GM19193 (cell line): ENCODE results near the gene PRKCA.

ENCODE experiments used
- POLR2A ChIP-seq: IDR thresholded peaks from 4 replicates; pipeline ENCODE4 v1.6.1; 2011; ENCODE audit not compliant: insufficient read depth, insufficient read length; ENCODE audit errors: extremely low read depth

The PRKCA gene

DNA sequence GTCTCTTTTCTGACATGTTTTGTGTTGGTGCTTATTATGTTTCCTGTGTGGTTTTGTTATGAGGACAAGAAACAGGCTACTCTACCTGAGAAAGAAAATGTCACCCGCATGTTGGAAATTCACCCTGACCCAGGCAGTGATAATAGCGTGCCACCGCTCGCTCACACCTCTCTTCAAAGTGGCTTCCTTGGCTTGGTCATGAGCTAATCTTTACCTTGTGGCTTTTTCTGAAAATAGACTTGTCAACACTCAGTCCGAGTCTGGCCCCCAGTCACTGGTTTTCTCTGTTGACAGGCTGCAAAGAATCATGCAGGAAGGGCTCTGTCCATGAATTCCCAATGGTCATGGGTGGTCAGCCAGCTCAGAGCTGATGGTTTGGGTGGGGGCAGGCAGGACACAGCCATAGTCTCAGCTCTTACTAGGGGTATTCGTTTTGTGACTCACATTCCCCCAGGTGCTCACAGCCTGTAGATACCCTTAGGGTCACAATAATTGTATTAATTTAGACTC, 411.2 kb downstream of the PRKCA start:
- TF ChIP-seq POLR2A, result no peak

DNA sequence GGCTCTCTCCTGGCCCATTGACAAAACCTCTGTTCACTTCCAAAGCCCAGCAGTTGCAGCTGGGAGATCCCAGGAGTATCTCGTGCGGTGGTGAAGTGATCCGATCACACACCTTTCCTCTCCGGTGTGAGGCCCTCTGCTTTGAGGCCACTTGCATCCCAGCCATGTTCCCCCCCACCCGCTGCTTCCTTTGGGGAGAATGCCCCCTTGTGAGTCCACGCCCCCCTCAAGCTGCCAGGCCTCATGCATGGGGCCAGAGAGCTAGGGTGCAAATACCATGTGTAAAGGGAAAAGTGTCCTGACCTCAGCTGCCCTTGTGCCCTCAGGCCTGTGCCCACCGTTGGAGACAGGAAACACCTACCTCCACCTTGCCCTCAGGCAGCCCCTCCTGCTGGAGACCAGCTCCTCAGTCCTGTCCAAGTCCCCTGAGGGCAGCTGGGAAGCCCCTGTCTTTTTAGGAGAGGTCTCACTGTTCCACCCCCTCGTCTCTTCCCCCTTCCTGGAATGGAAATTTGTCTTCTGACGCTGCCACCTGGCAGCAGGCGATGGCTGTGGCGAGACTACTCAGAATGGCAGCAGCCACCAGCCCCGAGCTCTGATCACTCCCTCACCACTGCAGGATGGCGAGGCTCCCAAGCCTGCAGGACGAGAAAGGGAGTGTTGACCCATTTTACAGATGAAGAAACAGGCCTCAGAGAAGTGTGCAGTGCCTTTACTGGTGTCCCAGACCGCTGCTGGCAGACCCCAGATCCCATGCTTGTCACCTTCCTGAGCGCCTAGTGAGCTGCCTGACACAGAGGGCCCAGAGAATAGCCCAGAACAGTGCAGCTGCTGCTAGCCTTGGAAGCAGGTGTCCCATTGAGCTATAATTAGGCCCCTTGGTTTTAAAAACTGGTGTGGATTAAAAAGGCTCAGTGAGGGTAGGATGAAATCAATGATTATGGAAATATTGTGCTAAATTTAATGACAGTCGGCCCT, 411.9 kb downstream of the PRKCA start:
- TF ChIP-seq POLR2A, result no peak

DNA sequence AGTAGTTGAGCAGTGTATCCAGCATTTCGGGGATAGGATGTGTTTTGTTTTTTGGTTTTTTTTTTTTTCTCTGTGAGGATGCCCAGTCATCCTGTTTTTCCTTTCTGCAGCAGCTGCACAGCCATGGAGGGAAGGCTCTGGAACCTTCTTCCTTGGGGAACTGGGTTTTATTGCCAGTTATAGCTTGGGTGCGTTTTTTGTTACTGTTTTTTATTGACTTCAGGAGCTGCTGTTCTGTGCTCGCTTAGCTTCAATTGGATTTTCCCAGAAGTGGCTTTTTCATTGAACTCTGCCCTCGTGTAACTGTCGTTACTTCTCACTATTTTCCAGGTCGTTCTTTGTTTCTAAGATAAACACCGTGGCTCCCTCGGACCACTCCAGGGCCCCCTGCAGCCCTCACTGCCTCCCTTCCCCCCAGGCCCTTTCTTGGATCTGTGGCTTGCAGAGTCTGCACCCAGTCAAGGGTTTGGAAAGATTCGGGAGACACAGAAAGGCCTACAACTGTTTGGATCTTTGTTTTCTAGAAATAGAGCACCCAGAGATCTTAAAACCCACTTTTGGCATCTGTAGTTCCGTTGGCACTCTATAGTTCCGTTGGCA, 412.8 kb downstream of the PRKCA start:
- no peak for TF ChIP-seq POLR2A

DNA sequence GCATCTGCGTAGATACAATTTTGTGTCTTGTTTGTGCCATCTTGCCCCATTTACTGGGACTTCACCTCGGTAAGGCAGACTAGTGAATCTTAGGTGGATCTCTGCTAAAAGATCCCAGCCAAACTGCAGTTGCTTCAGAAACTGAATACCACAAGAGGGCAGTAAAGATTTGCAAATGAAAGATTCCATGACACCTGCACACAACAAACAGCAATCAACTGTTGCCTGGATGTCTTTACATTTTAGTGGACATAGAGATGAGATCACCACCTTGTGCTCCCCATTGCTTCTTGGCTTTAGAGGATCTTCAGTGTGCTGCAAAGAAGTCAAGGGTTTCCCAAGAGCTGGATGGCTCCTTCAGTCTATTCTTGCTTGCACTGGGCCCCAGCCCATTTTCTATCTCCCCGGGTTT, 413.3 kb downstream of the PRKCA start:
- no peak for TF ChIP-seq POLR2A

DNA sequence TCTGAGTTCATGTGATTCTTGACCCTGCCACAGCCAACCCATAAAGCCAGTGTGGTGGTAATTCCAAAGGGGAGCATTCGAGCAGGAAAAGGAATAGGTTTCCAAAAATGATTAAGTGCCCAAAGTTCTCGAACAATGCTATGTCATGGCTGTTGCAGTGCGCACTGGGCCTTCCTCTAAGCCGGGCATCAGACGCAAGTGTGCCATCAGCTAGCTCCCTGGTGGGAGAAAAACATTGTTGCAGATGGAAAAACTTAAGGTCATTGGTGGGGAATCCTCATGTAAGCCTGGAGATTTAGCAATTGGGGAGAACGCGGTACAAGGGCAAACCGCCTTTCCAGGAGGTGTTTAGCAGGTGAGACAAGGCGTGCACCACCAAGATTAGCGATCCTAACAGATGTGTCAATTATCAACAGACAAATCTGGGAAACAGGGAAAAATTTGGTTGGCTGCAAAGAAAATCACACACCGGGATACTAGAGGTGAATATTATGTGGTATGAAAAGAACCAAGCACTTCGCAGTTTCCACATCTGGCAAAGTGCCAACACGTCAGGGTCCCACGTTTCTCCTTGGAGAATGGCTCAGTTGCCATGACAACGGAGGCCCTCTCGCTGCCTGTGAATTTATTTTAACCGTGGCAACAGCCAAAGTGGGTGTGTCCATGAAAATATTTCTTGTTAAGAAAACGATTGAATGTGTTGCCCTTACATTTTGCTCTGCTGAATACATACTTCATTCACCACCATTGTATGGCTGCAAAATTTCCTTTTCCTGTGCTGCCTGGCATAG, 414.0 kb downstream of the PRKCA start:
- TF ChIP-seq POLR2A, result no peak

DNA sequence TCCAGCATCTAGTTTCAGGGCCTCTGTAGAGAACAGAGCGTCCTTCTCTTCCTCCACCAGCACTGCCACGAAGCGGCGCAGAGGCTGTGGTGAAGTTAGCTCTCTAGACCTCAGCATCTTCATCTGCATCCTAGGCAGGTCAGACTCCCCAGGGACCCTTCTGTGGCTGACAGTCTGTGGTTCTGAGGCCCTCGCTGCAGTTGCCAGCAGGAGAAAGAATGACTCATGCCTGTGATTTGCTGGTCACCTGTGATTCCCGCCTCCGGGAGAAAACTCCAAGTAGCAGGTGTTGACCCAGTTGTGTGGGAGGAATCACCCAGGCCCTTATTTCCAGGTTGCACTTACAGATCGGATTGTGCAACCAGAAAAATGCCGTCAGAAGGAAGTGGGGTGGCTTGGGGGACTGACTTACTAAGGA, 415.2 kb downstream of the PRKCA start:
- no peak for TF ChIP-seq POLR2A

DNA sequence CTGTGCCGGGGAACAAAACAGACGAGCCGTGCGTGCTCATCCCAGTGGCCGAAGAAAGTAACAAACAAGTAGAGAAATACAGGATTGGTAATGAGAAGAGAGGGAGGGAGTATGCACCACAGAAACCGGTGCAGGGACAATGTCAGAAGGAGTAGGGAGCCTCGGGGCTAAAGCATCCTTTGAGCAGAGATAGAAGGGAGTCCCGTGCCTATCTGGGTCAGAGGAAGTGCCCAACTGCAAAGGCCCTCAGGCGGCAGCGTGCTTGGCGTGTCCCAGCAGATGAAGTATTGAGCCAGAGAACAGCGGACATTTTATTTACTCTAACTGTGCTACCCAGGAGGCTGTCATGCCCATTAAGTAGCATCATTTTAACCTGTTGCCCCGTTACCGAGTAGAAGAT, 417.6 kb downstream of the PRKCA start:
- TF ChIP-seq POLR2A, result no peak

DNA sequence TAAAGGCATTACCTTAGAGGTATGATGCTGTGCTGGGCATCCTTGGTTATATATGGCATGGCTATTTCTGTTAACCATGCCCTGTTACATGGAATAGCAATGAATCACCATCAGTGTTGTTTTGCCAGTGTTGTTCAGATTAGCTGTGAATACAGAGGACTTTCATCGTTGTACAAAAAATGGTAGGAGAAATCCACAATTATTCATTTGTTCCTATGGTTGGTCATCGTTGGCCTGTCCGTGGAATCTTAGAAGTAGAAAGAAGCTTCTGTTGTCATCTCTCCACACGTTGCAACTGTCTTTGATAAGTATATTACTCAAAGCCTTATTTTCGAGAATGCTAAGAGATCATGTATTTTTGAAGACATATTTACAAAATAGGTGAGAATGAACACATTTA, 418.2 kb downstream of the PRKCA start:
- no peak for TF ChIP-seq POLR2A

DNA sequence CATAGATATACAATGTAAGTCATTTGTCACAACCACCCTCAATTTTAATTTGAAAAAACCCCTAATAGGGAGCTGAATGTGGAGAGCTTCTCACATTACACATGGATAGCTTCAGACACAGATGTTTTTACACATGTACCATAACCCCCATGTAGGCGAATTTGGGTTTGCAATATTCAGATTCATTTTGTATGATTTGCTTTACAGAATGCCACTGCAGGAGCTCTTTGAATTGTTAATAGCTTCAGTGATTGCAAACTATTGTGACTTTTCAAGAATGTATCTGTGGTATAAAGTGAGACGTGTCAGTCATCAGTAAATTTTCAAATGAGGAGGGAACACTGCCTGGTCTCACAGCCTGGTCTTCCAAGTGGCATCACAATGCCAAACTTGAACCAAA, 419.9 kb downstream of the PRKCA start:
- no peak for TF ChIP-seq POLR2A

DNA sequence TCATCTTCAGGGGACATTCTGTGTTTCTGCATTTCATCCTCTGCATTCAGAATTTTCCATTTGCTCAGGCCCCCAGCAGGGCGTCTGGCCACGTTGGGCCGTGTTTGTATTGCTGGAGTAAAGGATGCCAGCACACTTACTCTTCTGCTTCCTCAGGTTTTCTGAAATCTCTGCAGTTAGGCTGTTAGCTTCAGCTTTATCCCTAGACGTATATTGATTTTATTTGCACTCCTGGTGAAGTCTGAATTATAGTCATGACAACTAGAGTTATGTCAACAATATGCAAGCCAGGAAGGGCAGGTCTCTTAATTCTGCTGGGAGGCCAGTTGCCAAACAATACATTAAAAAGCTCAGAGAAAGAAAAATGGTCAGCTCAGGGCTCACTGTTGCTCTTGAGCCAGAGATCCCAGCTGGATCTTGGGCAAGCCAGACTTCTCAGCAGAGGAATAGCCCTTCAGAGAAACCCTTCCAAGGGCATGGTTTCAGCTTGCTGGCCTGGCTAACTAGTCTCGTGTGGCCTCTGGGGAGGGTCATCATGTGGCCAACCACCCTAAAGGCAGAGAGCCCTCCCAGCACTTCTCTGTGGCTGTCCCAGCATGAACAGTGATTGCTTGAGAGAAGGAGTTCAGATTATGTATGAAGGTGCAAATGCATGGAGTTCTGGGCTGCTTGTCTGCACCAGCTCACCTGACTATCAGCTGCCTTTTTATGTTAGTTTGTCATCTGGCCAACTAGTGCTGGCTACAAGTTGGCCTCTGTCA, 422.3 kb downstream of the PRKCA start:
- TF ChIP-seq POLR2A, result no peak

DNA sequence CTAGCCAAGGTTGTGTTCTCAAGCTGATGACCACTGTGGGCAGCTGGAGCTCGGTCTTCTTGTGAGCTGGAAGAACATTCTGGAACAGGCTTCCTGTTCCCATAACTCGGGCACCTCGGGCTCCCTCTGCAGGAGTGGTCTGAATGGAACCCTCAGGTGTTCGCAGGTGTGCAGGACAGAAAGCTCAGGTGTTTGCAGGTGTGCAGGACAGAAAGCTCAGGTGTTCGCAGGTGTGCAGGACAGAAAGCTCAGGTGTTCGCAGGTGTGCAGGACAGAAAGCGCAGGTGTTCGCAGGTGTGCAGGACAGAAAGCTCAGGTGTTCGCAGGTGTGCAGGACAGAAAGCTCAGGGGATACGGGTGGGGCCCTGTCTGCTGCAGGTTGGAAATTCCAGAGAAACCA, 423.5 kb downstream of the PRKCA start:
- TF ChIP-seq POLR2A, result no peak

DNA sequence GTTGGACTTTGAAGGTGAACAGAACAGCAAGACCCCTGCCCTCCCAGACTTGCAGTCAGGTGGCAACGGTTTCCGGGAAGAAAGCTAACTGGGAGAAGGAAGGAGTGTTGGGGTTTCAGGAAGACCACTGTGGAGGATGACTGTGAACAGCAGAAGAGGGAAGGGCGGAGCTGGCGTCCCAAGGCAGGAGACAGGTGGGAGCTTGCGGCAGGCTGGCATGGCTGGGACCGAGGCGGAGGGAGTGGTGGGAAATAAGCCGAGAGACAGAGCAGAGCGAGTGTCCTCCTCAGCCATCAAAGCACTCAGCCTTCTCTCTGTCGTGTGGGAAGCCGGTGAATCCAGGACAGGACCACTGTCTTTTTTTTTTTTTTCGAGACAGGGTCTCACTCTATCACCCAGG, 424.0 kb downstream of the PRKCA start:
- TF ChIP-seq POLR2A, result no peak

DNA sequence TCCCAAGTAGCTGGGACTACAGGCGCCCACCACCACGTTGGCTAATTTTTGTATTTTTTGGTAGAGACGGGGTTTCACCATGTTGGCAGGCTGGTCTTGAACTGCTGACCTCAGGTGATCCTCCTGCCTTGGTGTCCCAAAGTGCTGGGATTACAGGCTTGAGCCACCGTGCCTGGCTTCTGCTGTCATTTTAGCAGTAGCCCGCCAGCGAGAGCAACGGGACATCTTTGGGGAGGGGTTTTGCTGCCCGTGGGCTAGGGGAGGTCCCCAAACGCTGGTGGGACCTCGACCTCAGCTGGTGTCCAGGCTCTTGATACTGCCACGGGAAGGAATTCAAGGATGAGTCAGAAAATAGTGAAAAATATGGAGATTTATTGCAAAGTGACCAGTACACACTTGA, 424.4 kb downstream of the PRKCA start:
- TF ChIP-seq POLR2A, result no peak
